Activated effector memory CD4-positive, alpha-beta T cell treated with anti-CD3 and anti-CD28 coated beads, Interleukin-2, amount 50 U/mL, for 16 hours (primary cell): ENCODE results near the gene BCAT1.
"Not testable (repeated sequence)": the region's sequence is repeated elsewhere in the genome, so short reads cannot be mapped to it uniquely, and the experiment has no call there.

Source experiments
- DNase-seq: peaks from one replicate; pipeline ENCODE4 v3.0.0-alpha.2; 2020

The BCAT1 gene

DNA sequence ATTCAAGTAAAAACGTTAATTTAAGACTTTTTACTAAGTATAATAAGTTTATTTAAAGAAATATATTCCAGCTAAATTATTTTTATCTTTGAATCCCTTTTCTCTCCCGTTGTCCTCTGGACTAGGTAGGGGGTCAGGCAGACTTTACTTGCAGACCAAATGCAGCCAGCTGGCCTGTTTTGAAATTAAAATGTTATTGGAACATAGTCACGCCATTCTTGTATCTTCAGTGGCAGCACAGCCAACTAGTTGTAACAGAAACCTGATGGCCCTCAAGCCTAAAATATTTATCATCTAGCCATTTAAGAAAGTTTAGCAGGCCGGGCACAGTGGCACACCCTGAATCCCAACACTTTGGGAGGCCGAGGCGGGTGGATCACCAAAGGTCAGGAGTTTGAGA lies 52.7 kb downstream of the BCAT1 start:
- DNase-seq = no peak

- DNase-seq = no peak
Observed at GRCh38 chr12:24895612-24896011, 53.3 kb downstream of the BCAT1 start.

- DNase-seq = no peak
Observed at GRCh38 chr12:24894879-24895278, 54.0 kb downstream of the BCAT1 start.

DNA sequence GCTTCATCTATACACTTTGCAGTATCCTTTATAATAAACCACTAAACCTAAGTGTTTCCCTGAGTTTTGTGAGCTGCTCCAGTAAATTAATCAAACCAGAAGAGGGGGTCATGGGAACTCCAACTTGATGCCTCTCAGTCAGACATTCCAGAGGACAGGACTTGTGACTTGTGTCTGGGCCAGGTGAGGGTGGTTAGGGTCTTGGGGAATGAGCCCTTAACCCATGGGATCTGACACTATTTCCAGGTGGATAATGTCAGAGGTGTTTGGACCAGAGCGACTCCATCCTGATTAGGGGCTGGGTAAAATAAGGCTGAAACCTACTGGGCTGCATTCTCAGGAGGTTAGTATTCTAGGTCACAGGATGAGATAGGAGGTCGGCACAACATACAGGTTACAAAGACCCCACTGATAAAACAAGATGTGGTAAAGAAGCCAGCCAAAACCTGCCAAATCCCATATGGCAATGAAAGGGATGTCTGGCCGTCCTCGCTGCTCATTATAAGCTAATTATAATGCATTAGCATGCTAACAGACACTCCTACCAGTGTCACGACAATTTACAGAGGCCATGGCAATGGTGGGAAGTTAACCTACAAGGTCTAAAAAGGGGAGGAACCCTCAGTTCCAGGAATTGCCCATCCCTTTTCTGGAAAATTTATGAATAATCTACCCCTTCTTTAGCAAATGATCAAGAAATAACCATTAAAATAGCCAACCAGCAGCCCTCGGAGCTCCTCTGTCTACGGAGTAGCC lies 58.7 kb downstream of the BCAT1 start:
- DNase-seq = no peak

- DNase-seq = no peak
Observed at GRCh38 chr12:24889411-24889810, 59.5 kb downstream of the BCAT1 start.

DNA sequence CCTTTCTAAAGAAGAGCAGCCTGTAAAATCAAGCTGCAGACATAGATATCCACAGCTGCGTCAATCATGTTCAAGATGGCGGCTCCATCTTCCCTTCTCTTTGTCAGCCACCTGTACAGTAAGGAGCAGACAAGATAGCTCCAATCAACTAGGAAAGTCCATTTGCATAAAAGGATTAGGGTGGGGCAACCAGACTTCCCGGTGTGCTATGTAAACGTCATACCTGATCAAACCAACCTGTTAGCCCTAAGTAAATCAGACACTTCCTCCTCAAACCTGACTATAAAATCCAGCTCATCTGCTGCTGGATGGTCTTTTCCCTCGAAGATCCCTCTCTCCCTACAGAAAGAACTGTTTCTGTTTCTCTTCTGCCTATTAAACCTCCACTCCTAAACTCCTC lies 60.1 kb downstream of the BCAT1 start:
- no peak for DNase-seq

DNA sequence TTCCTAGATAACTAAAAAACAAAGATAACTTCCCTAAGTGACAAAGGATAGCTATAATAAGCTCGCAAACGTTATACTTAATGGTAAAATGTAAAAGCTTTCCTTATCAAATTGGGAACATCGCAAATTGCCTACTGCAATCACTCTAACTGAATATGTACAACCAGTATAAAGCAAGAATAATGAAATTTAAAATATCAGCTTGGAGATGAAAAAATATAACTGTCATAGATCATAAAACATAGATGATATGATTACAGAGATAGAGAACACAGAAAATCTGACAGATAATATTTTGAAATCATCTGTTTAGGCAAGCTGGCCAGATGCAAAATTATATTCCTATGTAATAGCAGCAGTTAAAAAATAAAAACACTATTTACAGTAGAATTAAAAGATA lies 64.0 kb downstream of the BCAT1 start:
- DNase-seq = no peak

DNA sequence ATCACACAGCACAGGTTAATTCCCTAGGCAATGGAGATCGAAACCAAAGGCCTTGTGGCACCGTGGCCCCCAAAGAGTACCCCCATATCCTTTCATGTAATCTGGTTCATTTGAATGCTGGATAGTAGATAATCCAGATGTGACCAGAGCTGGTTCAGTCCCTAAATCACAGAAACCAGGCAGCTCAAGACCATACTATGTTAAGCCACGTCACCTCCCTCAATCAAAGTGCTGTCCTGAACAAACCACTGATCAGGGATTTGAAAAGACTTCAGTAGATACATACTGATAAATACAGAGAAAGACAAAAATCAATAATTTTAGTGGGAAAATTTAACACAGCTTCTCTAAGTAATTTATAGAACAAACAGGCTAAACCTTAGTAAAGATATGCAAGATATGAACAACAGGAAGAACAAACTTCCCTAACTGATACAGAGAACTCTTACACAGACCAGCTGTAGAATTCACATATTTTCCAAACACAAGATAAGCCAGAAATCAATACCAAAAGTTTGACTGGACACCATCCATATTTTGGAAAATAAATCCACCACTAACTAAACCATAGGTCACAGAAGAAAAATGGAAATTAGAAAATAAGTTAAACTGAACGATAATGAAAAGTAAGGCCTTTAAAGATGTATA lies 67.1 kb downstream of the BCAT1 start:
- no peak for DNase-seq

- no peak for DNase-seq
Observed at GRCh38 chr12:24881227-24881626, 67.7 kb downstream of the BCAT1 start.

DNA sequence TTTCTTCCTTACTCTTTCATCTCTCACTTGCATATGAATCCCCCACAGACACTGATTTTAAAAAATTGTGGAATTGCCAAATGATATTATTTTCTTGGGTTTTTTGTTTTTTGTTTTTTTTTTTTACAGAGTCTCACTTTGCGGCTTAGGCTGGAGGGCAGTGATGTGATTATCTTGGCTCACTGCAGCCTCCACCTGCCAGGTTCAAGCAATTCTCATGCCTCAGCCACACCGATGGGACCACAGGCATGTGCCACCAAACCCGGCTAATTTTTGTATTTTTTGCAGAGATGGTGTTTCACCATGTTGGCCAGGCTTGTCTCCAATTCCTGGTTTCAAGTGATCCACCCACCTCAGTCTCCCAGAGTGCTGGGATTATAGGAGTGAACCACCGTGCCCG lies 68.2 kb downstream of the BCAT1 start:
- DNase-seq = no peak

DNA sequence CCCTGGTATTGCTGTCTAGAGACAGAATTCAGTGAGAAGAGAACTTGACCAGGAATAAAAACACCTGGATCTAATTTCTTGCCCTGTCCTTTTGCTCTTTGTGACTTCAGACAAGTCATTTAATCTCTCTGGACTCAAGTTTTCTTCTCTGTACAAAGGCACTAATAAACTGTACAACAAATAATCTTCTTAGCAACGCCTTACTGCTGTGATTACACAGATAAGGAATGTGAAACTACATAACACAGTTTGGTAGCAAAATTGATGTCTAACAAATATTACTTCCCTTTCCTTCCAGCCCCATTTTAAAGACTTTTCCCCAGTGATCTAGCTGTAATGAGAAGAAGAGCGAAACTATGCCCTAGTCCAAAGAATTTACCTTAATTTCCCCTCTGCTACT lies 69.3 kb downstream of the BCAT1 start:
- no peak for DNase-seq

GRCh38 chr12:24875014-24875413 lies 73.9 kb downstream of the BCAT1 start:
- no peak for DNase-seq

- no peak for DNase-seq
Observed at GRCh38 chr12:24872211-24872610, 76.7 kb downstream of the BCAT1 start.

DNA sequence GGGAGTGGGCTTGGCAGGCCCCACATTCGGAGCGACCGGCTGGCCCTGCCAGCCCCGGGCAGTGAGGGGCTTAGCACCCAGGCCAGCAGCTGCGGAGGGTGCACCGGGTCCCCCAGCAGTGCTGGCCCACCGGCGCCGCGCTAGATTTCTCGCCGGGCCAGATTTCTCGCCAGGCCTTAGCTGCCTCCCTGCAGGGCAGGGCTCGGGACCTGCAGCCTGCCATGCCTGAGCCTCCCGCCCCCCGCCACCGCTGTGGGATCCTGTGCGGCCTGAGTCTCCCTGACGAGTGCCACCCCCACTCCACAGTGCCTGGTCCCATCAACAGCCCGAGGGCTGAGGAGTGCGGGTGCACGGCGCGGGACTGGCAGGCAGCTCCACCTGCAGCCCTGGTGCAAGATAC lies 82.8 kb downstream of the BCAT1 start:
- not testable (repeated sequence) for DNase-seq

GRCh38 chr12:24864796-24865125 lies 84.1 kb downstream of the BCAT1 start:
- DNase-seq = no peak

DNA sequence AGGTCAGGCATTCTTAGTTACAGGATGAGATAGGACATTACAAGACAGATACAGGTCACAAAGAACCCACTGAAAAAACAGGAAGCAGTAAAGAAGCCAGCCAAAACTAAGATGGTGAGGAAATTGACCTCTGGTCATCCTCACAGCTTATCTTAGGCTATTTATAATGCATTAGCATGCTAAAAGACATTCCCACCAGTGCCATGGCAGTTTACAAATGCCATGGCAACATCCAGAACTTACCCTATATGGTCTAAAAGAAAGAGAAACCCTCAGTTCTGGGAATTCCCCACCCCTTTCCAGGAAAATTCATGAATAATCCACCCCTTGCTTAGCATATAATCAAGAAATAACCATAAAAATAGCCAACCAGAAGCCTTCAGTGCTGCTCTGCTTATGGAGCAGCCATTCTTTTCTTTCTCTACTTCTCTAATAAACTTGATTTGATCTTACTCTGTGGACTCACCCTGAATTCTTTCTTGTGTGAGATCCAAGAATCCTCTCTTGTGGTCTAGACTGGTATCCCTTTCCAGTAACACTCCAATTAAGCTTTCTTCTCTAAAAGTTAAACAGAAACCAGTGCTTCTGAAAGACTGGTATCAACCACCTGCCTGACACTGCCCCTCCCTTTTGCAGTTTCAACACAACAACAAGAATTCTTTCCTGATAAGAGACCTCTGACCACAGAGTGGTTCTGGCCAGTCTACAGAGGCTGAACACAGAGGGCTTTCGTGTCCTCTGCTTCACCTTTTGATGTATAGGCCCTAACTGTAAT lies 86.9 kb downstream of the BCAT1 start:
- DNase-seq = no peak

GRCh38 chr12:24860546-24860945 lies 88.4 kb downstream of the BCAT1 start:
- DNase-seq = no peak

GRCh38 chr12:24856541-24856940 lies 92.4 kb downstream of the BCAT1 start:
- no peak for DNase-seq

DNA sequence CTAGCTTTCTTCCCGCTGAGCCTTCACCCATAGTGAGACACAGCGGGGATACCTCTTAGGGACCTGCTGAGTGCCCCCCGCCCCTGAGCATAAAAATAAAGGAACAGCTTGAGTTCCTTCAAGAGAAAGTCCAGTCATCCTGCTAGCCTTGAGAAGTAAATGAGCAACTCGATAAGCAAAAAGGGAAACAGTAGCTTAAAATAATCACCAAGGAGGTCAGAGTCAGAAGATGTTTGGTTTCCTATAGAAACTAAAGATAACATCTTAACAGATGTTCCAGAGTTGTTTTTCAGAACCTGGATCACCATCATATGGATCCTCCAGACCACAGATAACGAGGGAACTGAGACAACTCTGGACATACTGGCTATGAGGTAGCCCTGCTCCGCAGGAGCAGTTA lies 94.0 kb downstream of the BCAT1 start:
- DNase-seq = no peak

- DNase-seq = no peak
Observed at GRCh38 chr12:24854017-24854416, 94.9 kb downstream of the BCAT1 start.

GRCh38 chr12:24853588-24853987 lies 95.3 kb downstream of the BCAT1 start:
- DNase-seq = no peak

- DNase-seq = no peak
Observed at GRCh38 chr12:24853094-24853493, 95.8 kb downstream of the BCAT1 start.

- no peak for DNase-seq
Observed at GRCh38 chr12:24852420-24852819, 96.5 kb downstream of the BCAT1 start.

DNA sequence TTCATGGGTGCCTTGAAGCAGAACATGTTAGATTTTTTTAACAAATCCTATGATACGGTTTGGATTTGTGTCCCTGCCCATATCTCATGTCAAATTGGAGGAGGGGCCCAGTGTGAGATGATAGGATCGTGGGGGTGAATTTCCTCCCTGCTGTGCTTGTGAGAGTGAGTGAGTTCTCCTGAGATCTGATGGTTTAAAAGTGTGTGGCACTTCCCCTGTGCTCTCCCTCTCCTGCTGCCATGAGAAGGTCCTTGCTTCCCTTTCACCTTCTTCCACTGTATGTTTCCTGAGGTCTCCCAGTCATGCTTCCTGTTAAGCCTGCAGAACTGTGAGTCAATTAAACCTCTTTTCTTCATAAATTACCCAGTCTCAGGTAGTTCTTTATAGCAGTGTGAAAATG lies 97.0 kb downstream of the BCAT1 start:
- DNase-seq = not testable (repeated sequence)
